ENCODE measurements around the gene SLC35D3.

The SLC35D3 gene

DNA sequence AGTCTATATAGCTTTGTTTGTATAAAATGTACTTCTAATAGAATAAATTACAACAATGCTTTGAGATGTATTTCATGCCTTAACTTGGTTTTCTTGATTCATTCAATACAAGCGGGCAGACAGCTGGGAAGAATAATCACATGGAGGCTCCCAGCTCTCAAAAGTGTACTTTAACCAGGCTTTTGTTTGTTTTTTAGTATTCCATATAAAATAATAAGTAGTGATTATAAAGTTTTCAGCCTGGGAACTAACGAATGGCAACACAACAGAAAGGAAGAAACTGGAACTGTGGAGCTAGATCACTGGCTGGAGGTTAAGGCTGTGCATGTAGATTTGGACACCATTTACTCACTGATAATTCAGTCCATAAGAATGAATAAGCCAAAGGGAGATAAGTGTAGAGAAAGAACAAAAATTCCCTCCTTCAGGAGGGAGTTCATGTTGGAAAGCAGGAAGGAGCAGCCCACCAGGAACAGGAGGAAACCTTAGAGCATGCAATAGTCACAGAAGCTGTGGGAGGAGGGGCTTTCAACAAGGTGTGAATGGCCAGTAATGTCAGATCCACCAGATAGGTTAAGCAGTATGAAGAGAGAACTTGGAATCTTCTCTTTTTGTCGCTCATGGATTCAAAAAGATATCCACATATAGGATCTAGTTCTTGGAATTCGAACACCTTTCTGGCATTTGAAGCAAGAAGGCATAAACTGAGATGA lies 41.2 kb upstream of the SLC35D3 start:
- no peak overlapping the region for H3K23ac ChIP-seq (ENCODE audit: low read length in 2 of 2)
- H3K4me2 ChIP-seq (ENCODE audit: low read length, poor library complexity, severe bottlenecking), result no peak overlapping the region
- 100% methylated on average over 2 of the region's 4 CpGs for WGBS
- H2BK120ac ChIP-seq (ENCODE audit: low read depth, low read length), result no peak overlapping the region
- no peak overlapping the region for H3K4me3 ChIP-seq (ENCODE audit: insufficient read depth in 1 of 2, low read depth in 1 of 2, low read length in 2 of 2)
- no peaks in the 10 kb centered on the region for H3K27me3 ChIP-seq (ENCODE audit: control insufficient read depth in 1 of 2, insufficient read depth in 1 of 2, low read length in 2 of 2)
- no peak overlapping the region for H2BK5ac ChIP-seq (ENCODE audit: low read depth, low read length, poor library complexity, severe bottlenecking)
- H3K18ac ChIP-seq (ENCODE audit: low read depth in 1 of 2, low read length in 2 of 2), result no peak overlapping the region
- no peak overlapping the region for H4K8ac ChIP-seq (ENCODE audit: low read length)
- no peak overlapping the region for H3K4ac ChIP-seq (ENCODE audit: low read depth in 1 of 2, low read length in 2 of 2)
- DNase-seq, result no peak
- H2BK15ac ChIP-seq (ENCODE audit: low read depth, poor library complexity, severe bottlenecking), result no peak overlapping the region
- H3K4me1 ChIP-seq (ENCODE audit: control insufficient read depth, insufficient read depth, low read depth, low read length), result no peaks in the 10 kb centered on the region
- H3K79me1 ChIP-seq (replicated peaks; ENCODE audit: low read length, poor library complexity, severe bottlenecking), result peaks cover 3% of the 10 kb centered on the region
- H2AFZ ChIP-seq (ENCODE audit: low read depth, low read length), result no peak overlapping the region
- no peak overlapping the region for H4K91ac ChIP-seq (ENCODE audit: low read length)
- no peaks in the 10 kb centered on the region for H3K36me3 ChIP-seq (ENCODE audit: control insufficient read depth in 1 of 2, insufficient read depth in 2 of 2, low read depth in 1 of 2, low read length in 2 of 2)
- no peak overlapping the region for H3K14ac ChIP-seq (ENCODE audit: low read length in 2 of 2)
- no peaks in the 10 kb centered on the region for H3K9me3 ChIP-seq (ENCODE audit: control insufficient read depth, low read length)
- no peak overlapping the region for H2AK5ac ChIP-seq (ENCODE audit: low read length, severe bottlenecking)
- no peak overlapping the region for H3K9ac ChIP-seq (ENCODE audit: low read length)
- no peak overlapping the region for H3K27ac ChIP-seq (ENCODE audit: low read length, poor library complexity, severe bottlenecking)
- H2BK12ac ChIP-seq (ENCODE audit: low read length in 2 of 2), result no peak overlapping the region

GRCh38 chr6:136886091-136886490 lies 36.0 kb upstream of the SLC35D3 start:
- Histone ChIP-seq H2BK12ac (ENCODE audit: low read length in 2 of 2) (no peak overlapping the region), H3K23ac (ENCODE audit: low read length in 2 of 2) (no peak overlapping the region), H3K4me3 (ENCODE audit: insufficient read depth in 1 of 2, low read depth in 1 of 2, low read length in 2 of 2) (no peak overlapping the region), H3K36me3 (ENCODE audit: control insufficient read depth in 1 of 2, insufficient read depth in 2 of 2, low read depth in 1 of 2, low read length in 2 of 2) (peaks cover 0 to 2% of the 10 kb centered on the region in 2 experiments), H3K27ac (ENCODE audit: low read length, poor library complexity, severe bottlenecking) (no peak overlapping the region), H3K9ac (ENCODE audit: low read length) (no peak overlapping the region), H3K9me3 (ENCODE audit: control insufficient read depth, low read length) (no peaks in the 10 kb centered on the region), H2AFZ (ENCODE audit: low read depth, low read length) (no peak overlapping the region), H2BK120ac (ENCODE audit: low read depth, low read length) (no peak overlapping the region), H3K4me1 (ENCODE audit: control insufficient read depth, insufficient read depth, low read depth, low read length) (no peaks in the 10 kb centered on the region), H3K18ac (ENCODE audit: low read depth in 1 of 2, low read length in 2 of 2) (no peak overlapping the region), H4K91ac (ENCODE audit: low read length) (no peak overlapping the region), H2BK5ac (ENCODE audit: low read depth, low read length, poor library complexity, severe bottlenecking) (no peak overlapping the region), H3K79me1 (replicated peaks; ENCODE audit: low read length, poor library complexity, severe bottlenecking) (peaks cover 3% of the 10 kb centered on the region), H2AK5ac (ENCODE audit: low read length, severe bottlenecking) (no peak overlapping the region), H3K14ac (ENCODE audit: low read length in 2 of 2) (no peak overlapping the region), H3K4me2 (ENCODE audit: low read length, poor library complexity, severe bottlenecking) (no peak overlapping the region), H4K8ac (ENCODE audit: low read length) (no peak overlapping the region), H3K4ac (ENCODE audit: low read depth in 1 of 2, low read length in 2 of 2) (no peak overlapping the region), H2BK15ac (ENCODE audit: low read depth, poor library complexity, severe bottlenecking) (no peak overlapping the region), H3K27me3 (ENCODE audit: control insufficient read depth in 1 of 2, insufficient read depth in 1 of 2, low read length in 2 of 2) (no peaks in the 10 kb centered on the region)
- WGBS, result 88% methylated on average over 3 of the region's 3 CpGs
- peak; percentile 42 for DNase-seq

DNA sequence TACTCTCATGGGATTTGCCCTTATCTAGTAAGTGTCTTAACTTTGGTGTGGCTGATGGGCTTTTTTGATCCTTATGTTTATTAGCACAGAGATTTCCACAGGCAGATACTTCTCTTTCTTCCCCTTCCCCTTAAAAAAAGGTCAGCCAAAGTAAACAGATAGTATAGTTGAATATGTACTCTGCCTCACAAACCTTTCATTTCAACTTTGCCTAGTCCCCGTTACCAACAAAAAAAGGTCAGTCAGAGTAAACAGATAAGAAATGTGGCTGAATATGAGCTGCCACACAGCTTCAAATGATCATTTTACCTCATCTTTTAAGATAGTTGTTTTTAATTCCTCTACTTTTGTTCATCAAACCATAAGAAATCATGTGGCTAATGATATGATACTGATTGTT lies 34.1 kb upstream of the SLC35D3 start:
- Histone ChIP-seq H2AK5ac (ENCODE audit: low read length, severe bottlenecking) (no peak overlapping the region), H2AFZ (ENCODE audit: low read depth, low read length) (no peak overlapping the region), H3K4me3 (ENCODE audit: insufficient read depth in 1 of 2, low read depth in 1 of 2, low read length in 2 of 2) (no peak overlapping the region), H2BK120ac (ENCODE audit: low read depth, low read length) (no peak overlapping the region), H3K4me1 (ENCODE audit: control insufficient read depth, insufficient read depth, low read depth, low read length) (no peaks in the 10 kb centered on the region), H4K8ac (ENCODE audit: low read length) (no peak overlapping the region), H3K79me1 (replicated peaks; ENCODE audit: low read length, poor library complexity, severe bottlenecking) (peaks cover 1% of the 10 kb centered on the region), H3K9ac (ENCODE audit: low read length) (no peak overlapping the region), H3K18ac (ENCODE audit: low read depth in 1 of 2, low read length in 2 of 2) (no peak overlapping the region), H2BK12ac (ENCODE audit: low read length in 2 of 2) (no peak overlapping the region), H3K23ac (ENCODE audit: low read length in 2 of 2) (no peak overlapping the region), H3K4ac (ENCODE audit: low read depth in 1 of 2, low read length in 2 of 2) (no peak overlapping the region), H3K14ac (ENCODE audit: low read length in 2 of 2) (no peak overlapping the region), H3K9me3 (ENCODE audit: control insufficient read depth, low read length) (no peaks in the 10 kb centered on the region), H3K4me2 (ENCODE audit: low read length, poor library complexity, severe bottlenecking) (no peak overlapping the region), H2BK5ac (ENCODE audit: low read depth, low read length, poor library complexity, severe bottlenecking) (no peak overlapping the region), H2BK15ac (ENCODE audit: low read depth, poor library complexity, severe bottlenecking) (no peak overlapping the region), H3K36me3 (ENCODE audit: control insufficient read depth in 1 of 2, insufficient read depth in 2 of 2, low read depth in 1 of 2, low read length in 2 of 2) (peaks cover 0 to 2% of the 10 kb centered on the region in 2 experiments), H3K27ac (ENCODE audit: low read length, poor library complexity, severe bottlenecking) (no peak overlapping the region), H3K27me3 (ENCODE audit: control insufficient read depth in 1 of 2, insufficient read depth in 1 of 2, low read length in 2 of 2) (no peaks in the 10 kb centered on the region), H4K91ac (ENCODE audit: low read length) (no peak overlapping the region)
- no peak for DNase-seq
- WGBS, result no CpG with 5 or more reads among the region's 1 CpG

- Histone ChIP-seq H2AFZ (ENCODE audit: low read depth, low read length) (no peak overlapping the region), H3K36me3 (ENCODE audit: control insufficient read depth in 1 of 2, insufficient read depth in 2 of 2, low read depth in 1 of 2, low read length in 2 of 2) (peaks cover 2% of the 10 kb centered on the region in 2 experiments), H3K9me3 (ENCODE audit: control insufficient read depth, low read length) (no peaks in the 10 kb centered on the region), H3K14ac (ENCODE audit: low read length in 2 of 2) (no peak overlapping the region), H3K4me3 (ENCODE audit: insufficient read depth in 1 of 2, low read depth in 1 of 2, low read length in 2 of 2) (no peak overlapping the region), H4K91ac (ENCODE audit: low read length) (no peak overlapping the region), H3K79me1 (replicated peaks; ENCODE audit: low read length, poor library complexity, severe bottlenecking) (no peaks in the 10 kb centered on the region), H2BK5ac (ENCODE audit: low read depth, low read length, poor library complexity, severe bottlenecking) (no peak overlapping the region), H3K27me3 (ENCODE audit: control insufficient read depth in 1 of 2, insufficient read depth in 1 of 2, low read length in 2 of 2) (no peaks in the 10 kb centered on the region), H3K23ac (ENCODE audit: low read length in 2 of 2) (no peak overlapping the region), H3K4me1 (ENCODE audit: control insufficient read depth, insufficient read depth, low read depth, low read length) (no peaks in the 10 kb centered on the region), H4K8ac (ENCODE audit: low read length) (no peak overlapping the region), H3K9ac (ENCODE audit: low read length) (no peak overlapping the region), H3K4me2 (ENCODE audit: low read length, poor library complexity, severe bottlenecking) (no peak overlapping the region), H3K18ac (ENCODE audit: low read depth in 1 of 2, low read length in 2 of 2) (no peak overlapping the region), H2BK15ac (ENCODE audit: low read depth, poor library complexity, severe bottlenecking) (no peak overlapping the region), H3K27ac (ENCODE audit: low read length, poor library complexity, severe bottlenecking) (no peak overlapping the region), H3K4ac (ENCODE audit: low read depth in 1 of 2, low read length in 2 of 2) (no peak overlapping the region), H2BK120ac (ENCODE audit: low read depth, low read length) (no peak overlapping the region), H2BK12ac (ENCODE audit: low read length in 2 of 2) (no peak overlapping the region), H2AK5ac (ENCODE audit: low read length, severe bottlenecking) (no peak overlapping the region)
- WGBS, result 100% methylated on average over 1 of the region's 6 CpGs
- no peak for DNase-seq
Measured at GRCh38 chr6:136889271-136890193, 32.6 kb upstream of the SLC35D3 start.
